G401 (cell line): ENCODE data around the gene IL1RAPL1. TPM values are rescaled to one million over a fixed set of nuclear protein-coding genes. Genes with fewer than 3 reads are reported as not detected.
"Not testable (repeated sequence)": the region's sequence is repeated elsewhere in the genome, so short reads cannot be mapped to it uniquely, and the experiment has no call there.

Experiments
- DNase-seq: peaks from one replicate; pipeline ENCODE4 v3.0.0-alpha.2; 2015; ENCODE audit warnings: low spot score
- in situ Hi-C: cut with HindIII; loops from 2 replicates; pipeline ENCODE4 v1.10.0; 2016; ENCODE audit warnings: low sequenced_read_pairs, mixed read lengths
- total RNA-seq: library from RNA; depleted of rRNA; stranded (reverse); fragments of >200 nt; shearing (Covaris generic); gene quantifications from 2 replicates; pipeline ENCODE4 v1.2.3, GENCODE V29; 2014

Gene IL1RAPL1
- total RNA-seq, 1 experiment from 2014 or later = not detected

- DNase-seq = no peak
- in situ Hi-C loops = no loop called here
Observed at GRCh38 chrX:29044423-29045184, 457.4 kb downstream of the IL1RAPL1 start.

- DNase-seq = no peak
Observed at GRCh38 chrX:29065477-29065876, 478.2 kb downstream of the IL1RAPL1 start.

GRCh38 chrX:29066516-29066915 lies 479.3 kb downstream of the IL1RAPL1 start:
- in situ Hi-C loops = no loop called here
- no peak for DNase-seq

More at GRCh38 chrX:29065477-29065876, 478.2 kb downstream of the IL1RAPL1 start:
- in situ Hi-C loops = no loop called here

- no peak for DNase-seq
- in situ Hi-C loops = no loop called here
Observed at GRCh38 chrX:29067351-29067750, 480.1 kb downstream of the IL1RAPL1 start.

- in situ Hi-C loops = no loop called here
Observed at GRCh38 chrX:29071525-29072320, 484.5 kb downstream of the IL1RAPL1 start.

GRCh38 chrX:29082558-29082957 lies 495.3 kb downstream of the IL1RAPL1 start:
- no peak for DNase-seq
- in situ Hi-C loops = no loop called here

More at GRCh38 chrX:29071525-29072320, 484.5 kb downstream of the IL1RAPL1 start:
- DNase-seq = no peak

GRCh38 chrX:29083823-29084222 lies 496.6 kb downstream of the IL1RAPL1 start:
- in situ Hi-C loops = no loop called here
- no peak for DNase-seq

GRCh38 chrX:29090811-29091210 lies 503.6 kb downstream of the IL1RAPL1 start:
- in situ Hi-C loops = no loop called here

GRCh38 chrX:29107231-29107630 lies 520.0 kb downstream of the IL1RAPL1 start:
- DNase-seq = no peak
- in situ Hi-C loops = no loop called here

More at GRCh38 chrX:29090811-29091210, 503.6 kb downstream of the IL1RAPL1 start:
- DNase-seq = peak; percentile 53

GRCh38 chrX:29110041-29110440 lies 522.8 kb downstream of the IL1RAPL1 start:
- no peak for DNase-seq
- in situ Hi-C loops = no loop called here

GRCh38 chrX:29113221-29113620 lies 526.0 kb downstream of the IL1RAPL1 start:
- in situ Hi-C loops = no loop called here
- DNase-seq = no peak

GRCh38 chrX:29122817-29123216 lies 535.6 kb downstream of the IL1RAPL1 start:
- DNase-seq, in situ Hi-C loops: not testable (repeated sequence)

- DNase-seq = no peak
- in situ Hi-C loops = no loop called here
Observed at GRCh38 chrX:29130905-29131304, 543.7 kb downstream of the IL1RAPL1 start.

GRCh38 chrX:29136904-29137303 lies 549.7 kb downstream of the IL1RAPL1 start:
- no peak for DNase-seq

GRCh38 chrX:29138003-29138402 lies 550.8 kb downstream of the IL1RAPL1 start:
- DNase-seq = no peak
- in situ Hi-C loops = no loop called here

More at GRCh38 chrX:29136904-29137303, 549.7 kb downstream of the IL1RAPL1 start:
- in situ Hi-C loops = no loop called here

- no peak for DNase-seq
- in situ Hi-C loops = no loop called here
Observed at GRCh38 chrX:29143356-29143755, 556.1 kb downstream of the IL1RAPL1 start.

GRCh38 chrX:29143756-29144155 lies 556.5 kb downstream of the IL1RAPL1 start:
- no peak for DNase-seq
- in situ Hi-C loops = no loop called here

GRCh38 chrX:29145316-29145715 lies 558.1 kb downstream of the IL1RAPL1 start:
- DNase-seq = no peak
- in situ Hi-C loops = no loop called here

GRCh38 chrX:29148511-29148910 lies 561.3 kb downstream of the IL1RAPL1 start:
- in situ Hi-C loops = no loop called here
- DNase-seq = no peak

GRCh38 chrX:29155286-29155685 lies 568.0 kb downstream of the IL1RAPL1 start:
- in situ Hi-C loops = no loop called here
- no peak for DNase-seq
